Astrocyte of the cerebellum (primary cell): ENCODE measurements around the gene ST6GALNAC1.

ENCODE experiments used
- DNase-seq: peaks from one replicate; pipeline ENCODE4 v3.0.0-alpha.2; 2011; ENCODE audit warnings: low read depth
- H3K4me3 ChIP-seq: 2 replicates; pipeline ENCODE4 v1.5.1; 2011; ENCODE audit warnings: mild to moderate bottlenecking, low read depth, low read length, moderate library complexity
- CTCF ChIP-seq: IDR thresholded peaks from 2 replicates; pipeline ENCODE4 v1.5.1; 2012; ENCODE audit warnings: low read length, low read depth, moderate library complexity, mild to moderate bottlenecking; ENCODE audit errors: missing control alignments
- in situ Hi-C: cut with HindIII; loops from 2 replicates; pipeline ENCODE4 v1.10.0; 2017; ENCODE audit warnings: low sequenced_read_pairs

Gene ST6GALNAC1

GRCh38 chr17:76676629-76677028 is 33.1 kb upstream of the ST6GALNAC1 start:
- TF ChIP-seq CTCF, result no peak
- in situ Hi-C loops, result no loop called here
- DNase-seq, result no peak
- H3K4me3 ChIP-seq, result no peak overlapping the region

GRCh38 chr17:76675648-76676047 is 32.1 kb upstream of the ST6GALNAC1 start:
- in situ Hi-C loops, result no loop called here
- no peak overlapping the region for H3K4me3 ChIP-seq
- no peak for DNase-seq
- no peak for TF ChIP-seq CTCF

GRCh38 chr17:76674600-76674999 is 31.0 kb upstream of the ST6GALNAC1 start:
- in situ Hi-C loops, result no loop called here
- H3K4me3 ChIP-seq, result no peak overlapping the region
- TF ChIP-seq CTCF, result no peak
- DNase-seq, result no peak

- in situ Hi-C loops, result no loop called here
- no peak for DNase-seq
- no peak for TF ChIP-seq CTCF
- no peak overlapping the region for H3K4me3 ChIP-seq
Observed at GRCh38 chr17:76673729-76674128, 30.2 kb upstream of the ST6GALNAC1 start.

GRCh38 chr17:76672892-76673291 is 29.3 kb upstream of the ST6GALNAC1 start:
- no peak overlapping the region for H3K4me3 ChIP-seq
- in situ Hi-C loops, result no loop called here
- DNase-seq, result no peak
- no peak for TF ChIP-seq CTCF

- DNase-seq, result no peak
- in situ Hi-C loops, result no loop called here
- TF ChIP-seq CTCF, result no peak
Observed at GRCh38 chr17:76672270-76672851, 28.8 kb upstream of the ST6GALNAC1 start.

GRCh38 chr17:76671912-76672262 is 28.3 kb upstream of the ST6GALNAC1 start:
- in situ Hi-C loops, result no loop called here
- H3K4me3 ChIP-seq, result peak overlapping the region; percentile 59
- DNase-seq, result no peak
- TF ChIP-seq CTCF, result no peak

More at GRCh38 chr17:76672270-76672851, 28.8 kb upstream of the ST6GALNAC1 start:
- H3K4me3 ChIP-seq, result peak overlapping the region; percentile 59
